ENCODE measurements around the gene SQSTM1.
A peak's percentile ranks its signal among the peaks of the same experiment; 100 is the strongest.

Gene SQSTM1

DNA sequence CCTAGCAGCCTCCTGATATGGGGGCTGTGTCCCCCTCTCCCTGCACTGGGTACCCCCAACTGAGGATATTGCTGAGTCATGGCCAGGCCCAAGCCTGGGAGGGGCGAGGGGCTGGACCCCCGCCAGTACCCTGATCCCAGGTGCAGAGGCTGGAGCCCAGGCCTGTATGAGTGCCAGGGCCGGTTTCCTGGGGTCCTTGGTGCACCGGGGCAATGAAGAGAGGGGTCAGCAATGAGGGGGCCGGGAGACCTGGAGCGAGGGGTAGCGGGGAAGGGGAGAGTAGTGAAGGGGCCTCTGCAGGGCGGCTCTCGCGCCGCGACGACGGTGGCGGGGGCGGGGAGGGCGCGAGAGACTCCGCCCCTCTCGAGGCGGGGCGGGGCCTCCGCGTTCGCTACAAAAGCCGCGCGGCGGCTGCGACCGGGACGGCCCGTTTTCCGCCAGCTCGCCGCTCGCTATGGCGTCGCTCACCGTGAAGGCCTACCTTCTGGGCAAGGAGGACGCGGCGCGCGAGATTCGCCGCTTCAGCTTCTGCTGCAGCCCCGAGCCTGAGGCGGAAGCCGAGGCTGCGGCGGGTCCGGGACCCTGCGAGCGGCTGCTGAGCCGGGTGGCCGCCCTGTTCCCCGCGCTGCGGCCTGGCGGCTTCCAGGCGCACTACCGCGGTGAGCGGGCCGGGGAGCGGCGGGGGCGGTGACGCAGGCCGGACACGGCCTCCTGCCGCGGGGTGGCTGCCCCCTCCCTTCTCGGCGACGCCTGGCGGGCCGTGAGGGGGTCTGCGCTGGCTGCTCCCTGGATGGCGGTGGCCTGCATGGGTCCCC, at the start of gene SQSTM1:
SQSTM1 (plus strand) TSS at position 423 of the 815 bp plus-strand sequence; CDS start at position 455, 32 bp downstream.
- DNase-seq (ENCODE audit: low read depth) = peak; percentile 28
- no peak for TF ChIP-seq CTCF (IDR thresholded peaks at IDR 0.05; ENCODE audit: low read depth, low read length, missing control alignments)
- peak within 1 kb of the TSS; percentile 96 for H3K4me3 ChIP-seq (ENCODE audit: low read depth, low read length)
- in situ Hi-C loops (cut with HindIII; ENCODE audit: low sequenced_read_pairs) = no loop called here

DNA sequence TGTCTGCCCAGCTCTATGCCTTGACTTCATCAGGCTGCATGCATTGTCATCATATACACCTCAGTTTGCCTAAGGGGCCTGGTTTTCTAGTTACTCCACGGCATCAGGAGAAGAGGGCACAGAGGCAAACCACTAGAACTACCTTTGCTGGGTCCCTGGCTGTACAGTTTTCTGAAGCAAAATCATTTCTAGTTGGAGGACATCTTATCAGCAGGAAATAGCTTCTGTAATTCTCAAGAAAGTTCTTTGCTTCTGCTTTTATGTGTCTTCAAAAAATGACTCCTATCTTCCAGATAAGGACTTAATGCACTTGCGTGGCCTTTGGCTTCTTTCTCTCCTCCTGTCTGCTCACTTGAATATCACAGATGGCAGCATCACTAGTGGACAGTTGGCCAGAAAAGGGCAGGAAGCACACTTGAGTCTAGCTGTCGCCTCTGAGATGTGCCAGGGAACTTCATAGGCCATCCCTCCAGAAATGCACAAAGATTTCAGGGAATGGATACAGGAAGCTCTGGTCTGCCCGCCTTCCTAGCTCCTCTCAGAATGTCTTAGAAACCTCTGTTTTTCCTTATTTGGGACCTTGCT, 49.3 kb upstream of the SQSTM1 start:
- DNase-seq (ENCODE audit: low read depth) = no peak

GRCh38 chr5:179772351-179772750, 48.4 kb upstream of the SQSTM1 start:
- in situ Hi-C loops (cut with HindIII; ENCODE audit: low sequenced_read_pairs) = no loop called here
- no peak for TF ChIP-seq CTCF (IDR thresholded peaks at IDR 0.05; ENCODE audit: low read depth, low read length, missing control alignments)
- DNase-seq (ENCODE audit: low read depth) = no peak
- no peak overlapping the region for H3K4me3 ChIP-seq (ENCODE audit: low read depth, low read length)

More for the DNA sequence above, 49.3 kb upstream of the SQSTM1 start:
- no peak for TF ChIP-seq CTCF (IDR thresholded peaks at IDR 0.05; ENCODE audit: low read depth, low read length, missing control alignments)
- in situ Hi-C loops (cut with HindIII; ENCODE audit: low sequenced_read_pairs) = no loop called here
- H3K4me3 ChIP-seq (ENCODE audit: low read depth, low read length) = no peak overlapping the region

GRCh38 chr5:179773686-179774040, 47.0 kb upstream of the SQSTM1 start:
- H3K4me3 ChIP-seq (ENCODE audit: low read depth, low read length) = no peak overlapping the region
- TF ChIP-seq CTCF (IDR thresholded peaks at IDR 0.05; ENCODE audit: low read depth, low read length, missing control alignments) = no peak
- in situ Hi-C loops (cut with HindIII; ENCODE audit: low sequenced_read_pairs) = no loop called here
- DNase-seq (ENCODE audit: low read depth) = no peak

DNA sequence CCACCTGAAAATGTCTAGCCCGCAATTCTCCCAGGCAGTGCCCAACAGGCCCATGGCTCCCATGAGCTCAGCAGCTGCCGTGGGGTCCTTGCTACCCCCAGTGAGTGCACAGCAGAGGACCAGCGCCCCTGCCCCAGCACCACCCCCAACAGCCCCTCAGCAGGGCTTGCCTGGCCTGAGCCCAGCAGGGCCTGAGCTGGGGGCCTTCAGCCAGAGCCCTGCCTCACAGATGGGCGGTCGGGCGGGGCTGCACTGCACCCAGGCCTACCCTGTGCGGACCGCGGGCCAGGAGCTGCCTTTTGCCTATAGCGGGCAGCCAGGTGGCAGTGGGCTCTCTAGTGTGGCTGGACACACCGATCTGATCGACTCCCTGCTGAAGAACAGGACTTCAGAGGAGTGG, 46.3 kb upstream of the SQSTM1 start:
- in situ Hi-C loops (cut with HindIII; ENCODE audit: low sequenced_read_pairs) = no loop called here

GRCh38 chr5:179776411-179776938, 44.2 kb upstream of the SQSTM1 start:
- no peak for DNase-seq (ENCODE audit: low read depth)

More for the DNA sequence above, 46.3 kb upstream of the SQSTM1 start:
- TF ChIP-seq CTCF (IDR thresholded peaks at IDR 0.05; ENCODE audit: low read depth, low read length, missing control alignments) = no peak
- no peak overlapping the region for H3K4me3 ChIP-seq (ENCODE audit: low read depth, low read length)
- no peak for DNase-seq (ENCODE audit: low read depth)

More at GRCh38 chr5:179776411-179776938, 44.2 kb upstream of the SQSTM1 start:
- no peak for TF ChIP-seq CTCF (IDR thresholded peaks at IDR 0.05; ENCODE audit: low read depth, low read length, missing control alignments)
- in situ Hi-C loops (cut with HindIII; ENCODE audit: low sequenced_read_pairs) = no loop called here
- no peak overlapping the region for H3K4me3 ChIP-seq (ENCODE audit: low read depth, low read length)

All from astrocyte of the cerebellum (primary cell).